HepG2 (cell line): ENCODE measurements around the gene ELF2. TPM values are rescaled to one million over a fixed set of nuclear protein-coding genes. Genes with fewer than 3 reads are reported as not detected.

Experiments used
- CENPX ChIP-seq: sonication (generic); formaldehyde crosslinking; IDR thresholded peaks from 2 replicates; pipeline ENCODE4 v1.9.0; 2021; ENCODE audit warnings: mild to moderate bottlenecking, missing genetic modification reagents, moderate library complexity
- FOXM1 ChIP-seq: sonication (generic); formaldehyde crosslinking; IDR thresholded peaks from 2 replicates; pipeline ENCODE4 v1.5.0; 2020; ENCODE audit warnings: missing genetic modification reagents
- HDAC1 ChIP-seq: sonication (generic); formaldehyde crosslinking; IDR thresholded peaks from 2 replicates; pipeline ENCODE4 v1.5.1; 2020; ENCODE audit warnings: mild to moderate bottlenecking, missing genetic modification reagents
- MZF1 ChIP-seq: sonication (generic); formaldehyde crosslinking; IDR thresholded peaks from 2 replicates; pipeline ENCODE4 v1.8.1; 2023; ENCODE audit warnings: mild to moderate bottlenecking, missing genetic modification reagents, borderline replicate concordance
- PCBP1 ChIP-seq: fragments of 200-400 bp; formaldehyde crosslinking; IDR thresholded peaks from 2 replicates; pipeline ENCODE4 v1.6.1; 2017; ENCODE audit warnings: mild to moderate bottlenecking, low read depth, low read length, borderline replicate concordance
- RCOR2 ChIP-seq: IDR thresholded peaks from 2 replicates; pipeline ENCODE4 v1.6.1; 2016; ENCODE audit warnings: missing biosample characterization, missing genetic modification reagents
- SP140L ChIP-seq: sonication (generic); formaldehyde crosslinking; IDR thresholded peaks from 2 replicates; pipeline ENCODE4 v1.4.0; 2020; ENCODE audit warnings: missing genetic modification reagents, borderline replicate concordance
- THYN1 ChIP-seq: sonication (generic); formaldehyde crosslinking; IDR thresholded peaks from 2 replicates; pipeline ENCODE4 v1.8.1; 2023; ENCODE audit warnings: low read depth, mild to moderate bottlenecking, moderate library complexity, missing genetic modification reagents, borderline replicate concordance
- ZFYVE20 ChIP-seq: sonication (generic); formaldehyde crosslinking; IDR thresholded peaks from 2 replicates; pipeline ENCODE4 v1.8.0; 2023; ENCODE audit warnings: low read depth, mild to moderate bottlenecking, moderate library complexity, missing genetic modification reagents, borderline replicate concordance
- ZNF44 ChIP-seq: sonication (generic); formaldehyde crosslinking; IDR thresholded peaks from 2 replicates; pipeline ENCODE4 v1.5.1; 2020; ENCODE audit warnings: mild to moderate bottlenecking, missing genetic modification reagents
- ZNF496 ChIP-seq: sonication (generic); formaldehyde crosslinking; IDR thresholded peaks from 2 replicates; pipeline ENCODE4 v1.8.1; 2023; ENCODE audit warnings: mild to moderate bottlenecking, moderate library complexity, missing genetic modification reagents; ENCODE audit not compliant: insufficient replicate concordance
- ZNF558 ChIP-seq: sonication (generic); formaldehyde crosslinking; IDR thresholded peaks from 2 replicates; pipeline ENCODE4 v1.9.0; 2022; ENCODE audit warnings: mild to moderate bottlenecking, missing genetic modification reagents, borderline replicate concordance
- ZNF749 ChIP-seq: sonication (generic); formaldehyde crosslinking; IDR thresholded peaks from 2 replicates; pipeline ENCODE4 v1.8.0; 2022; ENCODE audit warnings: mild to moderate bottlenecking, missing genetic modification reagents, moderate library complexity, borderline replicate concordance
- ZNF83 ChIP-seq: sonication (generic); formaldehyde crosslinking; IDR thresholded peaks from 2 replicates; pipeline ENCODE4 v1.4.0; 2020; ENCODE audit warnings: missing genetic modification reagents, mild to moderate bottlenecking, borderline replicate concordance
- ZNF850 ChIP-seq: sonication (generic); formaldehyde crosslinking; conservative IDR thresholded peaks from 2 replicates; pipeline ENCODE4 v1.9.0; 2021; ENCODE audit warnings: mild to moderate bottlenecking, missing genetic modification reagents
- polyA plus RNA-seq, 8 experiments: library from polyadenylated mRNA; depleted of rRNA in 3 of 8; stranded (reverse) in 7 of 8; unstranded in 1 of 8; fragments of >200 nt; fragmentation: Illumina TruSeq in 4 of 8; extraction: Trizol in 4 of 8; gene quantifications; 2 replicates each; pipeline versions ENCODE4 v1.2.1 to v1.2.3, GENCODE V29; 2011 to 2016; ENCODE audit warnings: low read depth in 4 of 8, missing spikeins in 1 of 8, mixed read lengths in 1 of 8; ENCODE audit not compliant: insufficient read depth in 1 of 8
- total RNA-seq, 5 experiments: library from RNA; depleted of rRNA; stranded (reverse); fragments of >200 nt; fragmentation: Illumina TruSeq; extraction: Trizol; gene quantifications; 2 replicates each; pipeline ENCODE4 v1.2.3, GENCODE V29; 2016; ENCODE audit warnings: low read depth in 1 of 5
- TF ChIP-seq, protein P1 (sequence below): sonication (generic); formaldehyde crosslinking; IDR thresholded peaks from 2 replicates; pipeline ENCODE4 v1.5.0; 2020; ENCODE audit warnings: missing genetic modification reagents
- TF ChIP-seq, protein P2 (sequence below): sonication (generic); formaldehyde crosslinking; IDR thresholded peaks from 2 replicates; pipeline ENCODE4 v1.4.0; 2020; ENCODE audit warnings: missing genetic modification reagents
- TF ChIP-seq, protein P3 (sequence below): IDR thresholded peaks from 2 replicates; pipeline ENCODE4 v1.6.1; 2016; ENCODE audit warnings: mild to moderate bottlenecking, missing biosample characterization, missing genetic modification reagents
- TF ChIP-seq, protein P4 (sequence below), 2 experiments: sonication (generic) in 1 of 2; formaldehyde crosslinking in 1 of 2; IDR thresholded peaks; 2 replicates each; pipeline versions ENCODE4 v1.5.1 to v1.6.1; 2011 to 2020; ENCODE audit warnings: borderline replicate concordance in 1 of 2, low read depth in 1 of 2, low read length in 1 of 2, mild to moderate bottlenecking in 1 of 2, missing genetic modification reagents in 1 of 2, moderate library complexity in 1 of 2
- TF ChIP-seq, protein P5 (sequence below): sonication (generic); formaldehyde crosslinking; conservative IDR thresholded peaks from 2 replicates; pipeline ENCODE4 v1.8.0; 2022; ENCODE audit warnings: low read depth, missing genetic modification reagents

Gene ELF2
- total and polyA plus RNA-seq, 2 of the 13 experiments (the other 11 are each of a cell fraction or from before 2014, with no cell fraction given): 28.6 to 35.4 TPM

DNA sequence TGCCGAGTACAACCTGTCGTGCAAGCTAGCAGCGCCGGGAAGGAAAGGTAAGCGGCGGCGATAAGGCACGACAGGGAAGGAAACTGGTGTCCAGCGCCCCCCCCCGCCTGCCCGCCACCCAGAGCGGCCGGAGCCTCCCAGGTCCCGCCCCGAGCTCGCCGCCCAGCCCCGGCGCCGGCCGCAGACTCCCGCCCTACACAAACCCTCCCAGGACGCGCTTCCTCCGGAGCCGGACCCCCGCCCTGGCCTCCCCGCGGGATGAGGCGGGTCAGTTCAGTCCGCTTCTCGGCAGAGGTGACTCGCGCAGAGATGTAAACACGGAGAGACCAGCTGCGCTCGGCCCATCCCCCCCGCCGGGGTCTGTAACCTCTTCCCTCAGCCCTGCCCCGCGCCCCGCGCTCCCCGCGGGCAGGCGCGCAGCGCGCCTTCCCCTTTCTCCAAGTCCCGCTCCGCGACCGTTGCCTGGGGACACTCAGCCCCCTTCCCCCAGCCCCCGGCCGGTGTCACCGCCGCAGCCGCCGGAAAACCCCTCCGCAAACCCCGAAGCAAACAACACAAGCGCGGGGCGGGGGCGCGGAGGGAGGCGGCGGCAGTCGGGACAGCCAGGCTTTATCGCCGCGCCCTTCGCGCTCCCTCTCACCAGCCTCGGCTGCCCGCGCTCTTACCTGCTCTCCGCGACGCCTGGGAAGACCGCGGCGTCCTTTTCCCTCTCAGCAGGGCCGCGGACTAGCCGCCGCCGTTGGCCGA, 543 bp downstream of the ELF2 start (continued):
- TF ChIP-seq, protein P1, sequence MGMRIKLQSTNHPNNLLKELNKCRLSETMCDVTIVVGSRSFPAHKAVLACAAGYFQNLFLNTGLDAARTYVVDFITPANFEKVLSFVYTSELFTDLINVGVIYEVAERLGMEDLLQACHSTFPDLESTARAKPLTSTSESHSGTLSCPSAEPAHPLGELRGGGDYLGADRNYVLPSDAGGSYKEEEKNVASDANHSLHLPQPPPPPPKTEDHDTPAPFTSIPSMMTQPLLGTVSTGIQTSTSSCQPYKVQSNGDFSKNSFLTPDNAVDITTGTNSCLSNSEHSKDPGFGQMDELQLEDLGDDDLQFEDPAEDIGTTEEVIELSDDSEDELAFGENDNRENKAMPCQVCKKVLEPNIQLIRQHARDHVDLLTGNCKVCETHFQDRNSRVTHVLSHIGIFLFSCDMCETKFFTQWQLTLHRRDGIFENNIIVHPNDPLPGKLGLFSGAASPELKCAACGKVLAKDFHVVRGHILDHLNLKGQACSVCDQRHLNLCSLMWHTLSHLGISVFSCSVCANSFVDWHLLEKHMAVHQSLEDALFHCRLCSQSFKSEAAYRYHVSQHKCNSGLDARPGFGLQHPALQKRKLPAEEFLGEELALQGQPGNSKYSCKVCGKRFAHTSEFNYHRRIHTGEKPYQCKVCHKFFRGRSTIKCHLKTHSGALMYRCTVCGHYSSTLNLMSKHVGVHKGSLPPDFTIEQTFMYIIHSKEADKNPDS: no peak
- TF ChIP-seq ZNF749 (CRISPR knock-in tag) (0 out of 2 replicates have a peak, but pooled peaks have one; percentile 28), ZFYVE20 (CRISPR knock-in tag) (no peak), HDAC1 (CRISPR knock-in tag) (no peak; the same call in none of the 2 replicates), MZF1 (no peak), ZNF44 (no peak), ZNF83 (no peak; the same call in 1 of the 2 replicates), CENPX (CRISPR knock-in tag) (no peak), ZNF850 (CRISPR knock-in tag) (0 out of 2 replicates have a peak, but pooled peaks have one; percentile 77), PCBP1 (0 out of 2 replicates have a peak, but pooled peaks have one; percentile 39), ZNF496 (CRISPR knock-in tag) (no peak), SP140L (CRISPR knock-in tag) (no peak), ZNF558 (CRISPR knock-in tag) (peak; percentile 72; the same call in 1 of the 2 replicates), THYN1 (no peak), RCOR2 (no peak), FOXM1 (no peak)
- TF ChIP-seq, protein P2, sequence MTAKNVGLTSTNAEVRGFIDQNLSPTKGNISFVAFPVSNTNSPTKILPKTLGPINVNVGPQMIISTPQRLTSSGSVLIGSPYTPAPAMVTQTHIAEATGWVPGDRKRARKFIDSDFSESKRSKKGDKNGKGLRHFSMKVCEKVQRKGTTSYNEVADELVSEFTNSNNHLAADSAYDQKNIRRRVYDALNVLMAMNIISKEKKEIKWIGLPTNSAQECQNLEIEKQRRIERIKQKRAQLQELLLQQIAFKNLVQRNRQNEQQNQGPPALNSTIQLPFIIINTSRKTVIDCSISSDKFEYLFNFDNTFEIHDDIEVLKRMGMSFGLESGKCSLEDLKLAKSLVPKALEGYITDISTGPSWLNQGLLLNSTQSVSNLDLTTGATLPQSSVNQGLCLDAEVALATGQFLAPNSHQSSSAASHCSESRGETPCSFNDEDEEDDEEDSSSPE (CRISPR knock-in tag): peak; percentile 55; the same call in 1 of the 2 replicates
- TF ChIP-seq, protein P3, sequence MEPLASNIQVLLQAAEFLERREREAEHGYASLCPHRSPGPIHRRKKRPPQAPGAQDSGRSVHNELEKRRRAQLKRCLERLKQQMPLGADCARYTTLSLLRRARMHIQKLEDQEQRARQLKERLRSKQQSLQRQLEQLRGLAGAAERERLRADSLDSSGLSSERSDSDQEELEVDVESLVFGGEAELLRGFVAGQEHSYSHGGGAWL (CRISPR knock-in tag): no peak; the same call in none of the 2 replicates
- TF ChIP-seq, protein P4, sequence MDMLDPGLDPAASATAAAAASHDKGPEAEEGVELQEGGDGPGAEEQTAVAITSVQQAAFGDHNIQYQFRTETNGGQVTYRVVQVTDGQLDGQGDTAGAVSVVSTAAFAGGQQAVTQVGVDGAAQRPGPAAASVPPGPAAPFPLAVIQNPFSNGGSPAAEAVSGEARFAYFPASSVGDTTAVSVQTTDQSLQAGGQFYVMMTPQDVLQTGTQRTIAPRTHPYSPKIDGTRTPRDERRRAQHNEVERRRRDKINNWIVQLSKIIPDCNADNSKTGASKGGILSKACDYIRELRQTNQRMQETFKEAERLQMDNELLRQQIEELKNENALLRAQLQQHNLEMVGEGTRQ (IDR thresholded peaks at IDR 0.05; ENCODE audit: low read depth, low read length): no peak
- TF ChIP-seq, protein P4 (CRISPR knock-in tag; IDR thresholded peaks at IDR 0.05; ENCODE audit: borderline replicate concordance): no peak
- TF ChIP-seq, protein P5, sequence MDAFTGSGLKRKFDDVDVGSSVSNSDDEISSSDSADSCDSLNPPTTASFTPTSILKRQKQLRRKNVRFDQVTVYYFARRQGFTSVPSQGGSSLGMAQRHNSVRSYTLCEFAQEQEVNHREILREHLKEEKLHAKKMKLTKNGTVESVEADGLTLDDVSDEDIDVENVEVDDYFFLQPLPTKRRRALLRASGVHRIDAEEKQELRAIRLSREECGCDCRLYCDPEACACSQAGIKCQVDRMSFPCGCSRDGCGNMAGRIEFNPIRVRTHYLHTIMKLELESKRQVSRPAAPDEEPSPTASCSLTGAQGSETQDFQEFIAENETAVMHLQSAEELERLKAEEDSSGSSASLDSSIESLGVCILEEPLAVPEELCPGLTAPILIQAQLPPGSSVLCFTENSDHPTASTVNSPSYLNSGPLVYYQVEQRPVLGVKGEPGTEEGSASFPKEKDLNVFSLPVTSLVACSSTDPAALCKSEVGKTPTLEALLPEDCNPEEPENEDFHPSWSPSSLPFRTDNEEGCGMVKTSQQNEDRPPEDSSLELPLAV (CRISPR knock-in tag): no peak
